ENCODE data around the gene GUCY1A1.

GRCh38 chr4:155693015-155693663 lies 26.5 kb downstream of the GUCY1A1 start:
- no peak for TF ChIP-seq PATZ1 (CRISPR knock-in tag; IDR thresholded peaks at IDR 0.05; ENCODE audit: borderline replicate concordance)
- no peak for TF ChIP-seq ESRRG (CRISPR knock-in tag; IDR thresholded peaks at IDR 0.05)
- TF ChIP-seq TSHZ2 (CRISPR knock-in tag; IDR thresholded peaks at IDR 0.05) = no peak
- TF ChIP-seq ZNF70 (CRISPR knock-in tag; IDR thresholded peaks at IDR 0.05) = no peak
- no peak for TF ChIP-seq RARB (CRISPR knock-in tag; IDR thresholded peaks at IDR 0.05)
- no peak for TF ChIP-seq ZC3H10 (CRISPR knock-in tag; IDR thresholded peaks at IDR 0.05)
- no peak for TF ChIP-seq ZNF565 (CRISPR knock-in tag; conservative IDR thresholded peaks at IDR 0.05; ENCODE audit: low read depth)
- no peak for TF ChIP-seq ZFP3 (CRISPR knock-in tag; IDR thresholded peaks at IDR 0.05)
- TF ChIP-seq ISL1 (CRISPR knock-in tag; IDR thresholded peaks at IDR 0.05) = no peak
- TF ChIP-seq CSDC2 (CRISPR knock-in tag; IDR thresholded peaks at IDR 0.05) = no peak
- no peak for TF ChIP-seq TCF4 (CRISPR knock-in tag; IDR thresholded peaks at IDR 0.05; ENCODE audit: borderline replicate concordance)
- TF ChIP-seq SNAI2 (CRISPR knock-in tag; IDR thresholded peaks at IDR 0.05) = no peak
- TF ChIP-seq CREB5 (CRISPR knock-in tag; IDR thresholded peaks at IDR 0.05; ENCODE audit: low read depth) = no peak

Data from SK-N-SH treated with all-trans-retinoic acid at 6 μM for 48 hours (cell line).